Measurements from ENCODE around the gene RNF212. TPM values are rescaled to one million over a fixed set of nuclear protein-coding genes. Genes with fewer than 3 reads are reported as not detected.

Gene RNF212
- total and polyA plus RNA-seq, 8 donors, result 7.2 to 13.6 (median 10.0) TPM

DNA sequence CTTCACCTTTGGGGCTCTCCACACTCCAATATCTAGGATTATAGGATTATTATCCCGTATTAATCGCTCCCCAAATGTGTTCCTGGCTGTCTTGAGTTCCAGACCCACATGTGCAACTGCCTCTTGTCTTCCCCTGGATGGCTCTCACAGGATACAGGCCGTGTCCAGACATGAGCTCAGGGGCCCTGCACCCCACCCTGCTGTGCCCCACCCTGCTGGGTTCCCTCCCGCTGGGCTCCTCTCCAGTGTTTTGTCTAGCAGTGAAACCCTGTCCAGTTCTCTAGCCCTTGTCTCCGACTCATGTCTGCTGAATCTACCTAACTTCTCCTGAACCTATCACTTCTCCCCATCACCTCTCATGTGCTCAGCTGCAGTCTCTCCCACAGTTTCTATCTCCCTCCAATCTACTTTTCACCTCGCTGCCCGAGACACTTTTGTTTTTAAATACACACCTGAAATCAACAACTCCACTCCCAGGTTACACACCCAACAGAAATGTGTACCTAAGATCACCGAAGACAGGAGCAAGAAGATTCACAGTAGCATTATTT lies 2.0 kb downstream of the RNF212 start:
- no peak overlapping the region for H3K4me3 ChIP-seq
- intact Hi-C loops (cut with DNase I), result no loop called here
- TF ChIP-seq CTCF (IDR thresholded peaks at IDR 0.05), result no peak
- H3K27ac ChIP-seq, result no peak overlapping the region
- H3K9me3 ChIP-seq, result no peaks in the 10 kb centered on the region
- H3K36me3 ChIP-seq, result no peaks in the 10 kb centered on the region
- peaks cover 4 to 65% of the 10 kb centered on the region in 2 donors for H3K27me3 ChIP-seq
- ATAC-seq (no peak), DNase-seq (peak in 1 of 4 donors; percentile 37)
- no peaks in the 10 kb centered on the region for H3K4me1 ChIP-seq

- no peak for TF ChIP-seq CTCF (IDR thresholded peaks at IDR 0.05)
- no peaks in the 10 kb centered on the region for H3K4me1 ChIP-seq
- H3K9me3 ChIP-seq, result no peaks in the 10 kb centered on the region
- ATAC-seq (no peak), DNase-seq (no peak)
- intact Hi-C loops (cut with DNase I), result no loop called here
- peaks cover 4 to 54% of the 10 kb centered on the region in 2 donors for H3K27me3 ChIP-seq
- H3K4me3 ChIP-seq, result no peak overlapping the region
- no peak overlapping the region for H3K27ac ChIP-seq
- H3K36me3 ChIP-seq, result no peaks in the 10 kb centered on the region
These were observed 3.4 kb downstream of the RNF212 start for GRCh38 chr4:1109898-1110506.

DNA sequence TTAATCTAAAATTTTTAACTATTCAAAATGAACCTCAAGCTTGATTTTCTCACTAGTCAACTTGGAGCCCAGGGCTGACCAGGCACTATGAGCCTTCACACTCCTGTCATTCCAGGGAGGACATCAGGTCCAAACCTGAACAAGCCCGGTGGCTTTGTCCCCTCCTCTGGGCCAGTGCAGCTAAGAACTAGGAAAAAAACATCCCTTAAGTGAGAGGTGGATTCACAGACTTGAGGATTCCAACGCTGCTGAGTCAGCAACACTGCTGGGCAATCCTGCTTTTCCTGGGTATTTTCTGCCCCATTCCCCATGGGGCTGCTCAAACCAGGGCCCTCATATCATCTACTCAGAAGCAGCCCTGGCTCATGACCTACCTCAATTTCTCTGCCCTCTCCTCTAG lies 4.0 kb downstream of the RNF212 start:
- TF ChIP-seq CTCF (IDR thresholded peaks at IDR 0.05), result no peak
- ATAC-seq, result no peak
- intact Hi-C loops (cut with DNase I), result no loop called here

GRCh38 chr4:1105662-1106061 lies 7.7 kb downstream of the RNF212 start:
- H3K36me3 ChIP-seq, result no peaks in the 10 kb centered on the region
- H3K4me1 ChIP-seq, result no peaks in the 10 kb centered on the region
- DNase-seq, result peak in 1 of 4 donors; percentile 53
- no peak overlapping the region for H3K4me3 ChIP-seq
- no peak for TF ChIP-seq CTCF (IDR thresholded peaks at IDR 0.05)
- ATAC-seq, result no peak
- no peaks in the 10 kb centered on the region for H3K9me3 ChIP-seq
- peaks cover 0 to 18% of the 10 kb centered on the region in 2 donors for H3K27me3 ChIP-seq
- no peak overlapping the region for H3K27ac ChIP-seq
- intact Hi-C loops (cut with DNase I), result no loop called here

More for the DNA sequence above, 4.0 kb downstream of the RNF212 start:
- H3K4me3 ChIP-seq, result no peak overlapping the region
- no peak for DNase-seq
- H3K27me3 ChIP-seq, result peaks cover 4 to 47% of the 10 kb centered on the region in 2 donors
- no peaks in the 10 kb centered on the region for H3K4me1 ChIP-seq
- no peak overlapping the region for H3K27ac ChIP-seq
- no peaks in the 10 kb centered on the region for H3K9me3 ChIP-seq
- no peaks in the 10 kb centered on the region for H3K36me3 ChIP-seq

DNA sequence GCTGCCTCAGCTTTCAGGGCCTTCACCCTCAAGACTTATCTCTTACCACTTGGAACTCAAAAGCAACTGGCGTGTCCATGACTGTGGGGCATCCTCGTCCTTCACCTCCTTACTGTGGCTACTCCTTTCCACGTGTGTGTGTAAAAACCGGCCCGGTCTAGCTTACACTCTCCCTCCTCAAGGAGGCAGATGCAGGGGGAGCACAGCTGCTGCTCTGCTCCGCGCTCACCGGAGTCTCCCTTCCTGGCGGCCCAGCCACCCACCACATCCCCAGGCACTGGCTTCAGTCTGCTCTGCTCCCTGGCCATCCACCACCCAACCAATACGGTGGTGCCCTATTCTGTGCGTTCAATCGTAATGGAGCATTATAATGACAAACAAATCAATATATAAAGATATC lies 8.3 kb downstream of the RNF212 start:
- intact Hi-C loops (cut with DNase I), result no loop called here
- no peak overlapping the region for H3K4me3 ChIP-seq
- H3K27me3 ChIP-seq, result peaks cover 0 to 13% of the 10 kb centered on the region in 2 donors
- H3K4me1 ChIP-seq, result no peaks in the 10 kb centered on the region
- H3K27ac ChIP-seq, result no peak overlapping the region
- ATAC-seq, result no peak
- no peaks in the 10 kb centered on the region for H3K9me3 ChIP-seq
- H3K36me3 ChIP-seq, result no peaks in the 10 kb centered on the region
- no peak for TF ChIP-seq CTCF (IDR thresholded peaks at IDR 0.05)
- peak in 1 of 4 donors; percentile 24 for DNase-seq
